Keratinocyte (primary cell): Measurements from ENCODE around the gene CCDC61. TPM values are rescaled to one million over a fixed set of nuclear protein-coding genes. Genes with fewer than 3 reads are reported as not detected.

ENCODE experiments used
- DNase-seq: peaks from one replicate; pipeline ENCODE4 v3.0.0-alpha.2; 2011; ENCODE audit warnings: low read depth, missing footprints, low spot score
- FAIRE-seq: peaks from 2 replicates; lab custom pipeline; 2011; peaks lifted over from hg19 to GRCh38; lab: Jason Lieb, UNC
- H2AFZ ChIP-seq: 2 replicates; pipeline ENCODE4 v1.6.0; 2012; ENCODE audit warnings: low read length, control low read depth, inconsistent platforms; ENCODE audit not compliant: control insufficient read depth
- H3K27ac ChIP-seq: 2 replicates; pipeline ENCODE4 v1.5.1; 2011; ENCODE audit warnings: low read length; ENCODE audit not compliant: control insufficient read depth, insufficient read depth
- H3K27me3 ChIP-seq: 3 replicates; pipeline ENCODE4 v1.6.0; 2011; ENCODE audit warnings: low read length; ENCODE audit not compliant: control insufficient read depth, insufficient read depth; ENCODE audit errors: extremely low read depth
- H3K36me3 ChIP-seq, 2 experiments: 2 replicates in 1 of 2; 3 replicates in 1 of 2; pipeline ENCODE4 v1.5.1; 2011; ENCODE audit warnings: low read length in 2 of 2, mild to moderate bottlenecking in 1 of 2; ENCODE audit not compliant: control insufficient read depth in 2 of 2, insufficient read depth in 2 of 2; ENCODE audit errors: extremely low read depth in 1 of 2
- H3K4me1 ChIP-seq: 3 replicates; pipeline ENCODE4 v1.5.1; 2011; ENCODE audit warnings: low read length; ENCODE audit not compliant: control insufficient read depth, insufficient read depth; ENCODE audit errors: extremely low read depth
- H3K4me2 ChIP-seq: 3 replicates; pipeline ENCODE4 v1.6.0; 2011; ENCODE audit warnings: low read depth, low read length; ENCODE audit not compliant: control insufficient read depth, insufficient read depth; ENCODE audit errors: extremely low read depth
- H3K4me3 ChIP-seq, 3 experiments: fragments of 200-600 bp in 1 of 3; sonication (generic) in 1 of 3; 2 replicates in 2 of 3; 3 replicates in 1 of 3; pipeline ENCODE4 v1.5.1; 2011 to 2016; ENCODE audit warnings: low read length in 3 of 3, mild to moderate bottlenecking in 3 of 3, control low read depth in 2 of 3, inconsistent platforms in 1 of 3, low read depth in 1 of 3, mixed read lengths in 1 of 3, mixed run types in 1 of 3, moderate library complexity in 1 of 3; ENCODE audit not compliant: control insufficient read depth in 2 of 3, insufficient read depth in 2 of 3; ENCODE audit errors: extremely low read depth in 1 of 3
- H3K79me2 ChIP-seq: 2 replicates; pipeline ENCODE4 v1.6.0; 2012; ENCODE audit warnings: low read length; ENCODE audit not compliant: control insufficient read depth, insufficient read depth
- H3K9ac ChIP-seq: 3 replicates; pipeline ENCODE4 v1.6.0; 2011; ENCODE audit warnings: low read length; ENCODE audit not compliant: control insufficient read depth, insufficient read depth; ENCODE audit errors: extremely low read depth
- H3K9me1 ChIP-seq: 3 replicates; pipeline ENCODE4 v1.6.0; 2011; ENCODE audit warnings: low read length; ENCODE audit not compliant: control insufficient read depth, insufficient read depth; ENCODE audit errors: extremely low read depth
- H3K9me3 ChIP-seq: 2 replicates; pipeline ENCODE4 v1.5.1; 2012; ENCODE audit warnings: low read depth, low read length; ENCODE audit not compliant: control insufficient read depth
- H4K20me1 ChIP-seq: 3 replicates; pipeline ENCODE4 v1.6.0; 2011; ENCODE audit warnings: low read length; ENCODE audit not compliant: control insufficient read depth, insufficient read depth; ENCODE audit errors: extremely low read depth
- EZH2 ChIP-seq: IDR thresholded peaks from one replicate; pipeline ENCODE4 v1.6.1; 2012; ENCODE audit warnings: inconsistent platforms, mild to moderate bottlenecking, low read length, moderate library complexity
- dilution Hi-C: fragments of 300-500 bp; cut with MboI; formaldehyde crosslinking; loops from one replicate; pipeline ENCODE4 v1.7.0; 2020; ENCODE audit warnings: low sequenced_read_pairs; ENCODE audit not compliant: extremely low pct_ligation_motif_present
- polyA plus RNA-seq, 5 experiments: library from polyadenylated mRNA; depleted of rRNA in 3 of 5; stranded (reverse) in 3 of 5; stranded (forward) in 1 of 5; unstranded in 1 of 5; fragments of >200 nt; gene quantifications; 1 replicate in 1 of 5; 2 replicates in 3 of 5; 3 replicates in 1 of 5; pipeline versions ENCODE4 v1.2.1 to v1.2.3, GENCODE V29; 2011 to 2012; ENCODE audit warnings: missing spikeins in 2 of 5, low read depth in 1 of 5, low replicate concordance in 1 of 5
- TF ChIP-seq, protein P1 (sequence below), 3 experiments: IDR thresholded peaks in 1 of 3; conservative IDR thresholded peaks in 1 of 3; optimal IDR thresholded peaks in 1 of 3; 2 replicates in 2 of 3; 3 replicates in 1 of 3; pipeline versions ENCODE3 to v1.5.1; 2011; ENCODE audit warnings: low read length in 3 of 3, mild to moderate bottlenecking in 3 of 3, moderate library complexity in 2 of 3, control low read depth in 1 of 3, inconsistent platforms in 1 of 3; ENCODE audit not compliant: insufficient read depth in 2 of 3; ENCODE audit errors: extremely low read depth in 1 of 3

The CCDC61 gene
- polyA plus RNA-seq, 1 donor (not counting 4 experiments of a cell fraction or from before 2014, with no cell fraction given): 5.8 TPM

DNA sequence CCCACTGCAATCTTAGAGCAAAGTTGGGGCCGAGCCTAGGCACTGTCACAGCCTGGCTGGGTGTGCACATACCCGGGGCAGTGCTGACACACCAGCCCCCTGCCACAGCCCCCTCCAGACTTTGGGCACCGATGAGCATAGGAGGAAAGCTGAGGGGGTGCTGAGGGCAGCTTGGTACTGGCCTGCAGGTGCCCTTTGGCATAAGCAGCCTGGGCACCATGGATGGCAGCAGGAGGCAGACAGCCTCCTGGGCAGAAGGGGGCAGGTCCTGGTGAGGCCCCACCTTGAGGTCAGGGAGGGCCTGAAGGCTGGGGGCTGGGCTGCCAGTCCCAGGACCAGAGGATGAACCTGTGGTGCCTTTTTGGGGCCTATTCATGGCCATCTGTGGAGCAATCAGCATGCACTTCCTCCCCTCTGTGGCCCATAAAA lies 37.3 kb downstream of the CCDC61 start:
- Histone ChIP-seq H3K9ac (no peak overlapping the region), H3K4me1 (no peaks in the 10 kb centered on the region), H3K27me3 (peaks cover 39% of the 10 kb centered on the region), H3K4me2 (no peak overlapping the region), H2AFZ (no peak overlapping the region), H4K20me1 (peaks cover 3% of the 10 kb centered on the region), H3K79me2 (no peaks in the 10 kb centered on the region), H3K9me3 (peaks cover 3% of the 10 kb centered on the region), H3K4me3 (no peak overlapping the region), H3K27ac (no peak overlapping the region), H3K36me3 (peaks cover 0 to 1% of the 10 kb centered on the region in 2 experiments), H3K9me1 (no peaks in the 10 kb centered on the region)
- dilution Hi-C loops: no loop called here
- TF ChIP-seq, protein P1, sequence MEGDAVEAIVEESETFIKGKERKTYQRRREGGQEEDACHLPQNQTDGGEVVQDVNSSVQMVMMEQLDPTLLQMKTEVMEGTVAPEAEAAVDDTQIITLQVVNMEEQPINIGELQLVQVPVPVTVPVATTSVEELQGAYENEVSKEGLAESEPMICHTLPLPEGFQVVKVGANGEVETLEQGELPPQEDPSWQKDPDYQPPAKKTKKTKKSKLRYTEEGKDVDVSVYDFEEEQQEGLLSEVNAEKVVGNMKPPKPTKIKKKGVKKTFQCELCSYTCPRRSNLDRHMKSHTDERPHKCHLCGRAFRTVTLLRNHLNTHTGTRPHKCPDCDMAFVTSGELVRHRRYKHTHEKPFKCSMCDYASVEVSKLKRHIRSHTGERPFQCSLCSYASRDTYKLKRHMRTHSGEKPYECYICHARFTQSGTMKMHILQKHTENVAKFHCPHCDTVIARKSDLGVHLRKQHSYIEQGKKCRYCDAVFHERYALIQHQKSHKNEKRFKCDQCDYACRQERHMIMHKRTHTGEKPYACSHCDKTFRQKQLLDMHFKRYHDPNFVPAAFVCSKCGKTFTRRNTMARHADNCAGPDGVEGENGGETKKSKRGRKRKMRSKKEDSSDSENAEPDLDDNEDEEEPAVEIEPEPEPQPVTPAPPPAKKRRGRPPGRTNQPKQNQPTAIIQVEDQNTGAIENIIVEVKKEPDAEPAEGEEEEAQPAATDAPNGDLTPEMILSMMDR (optimal IDR thresholded peaks at IDR 0.05 in 1 of 3, IDR thresholded peaks at IDR 0.05 in 1 of 3, conservative IDR thresholded peaks at IDR 0.05 in 1 of 3; ENCODE audit: extremely low read depth in 1 of 3, insufficient read depth in 2 of 3, low read length in 3 of 3): no peak
- no peak for TF ChIP-seq EZH2
- FAIRE-seq: no peak
- no peak for DNase-seq

DNA sequence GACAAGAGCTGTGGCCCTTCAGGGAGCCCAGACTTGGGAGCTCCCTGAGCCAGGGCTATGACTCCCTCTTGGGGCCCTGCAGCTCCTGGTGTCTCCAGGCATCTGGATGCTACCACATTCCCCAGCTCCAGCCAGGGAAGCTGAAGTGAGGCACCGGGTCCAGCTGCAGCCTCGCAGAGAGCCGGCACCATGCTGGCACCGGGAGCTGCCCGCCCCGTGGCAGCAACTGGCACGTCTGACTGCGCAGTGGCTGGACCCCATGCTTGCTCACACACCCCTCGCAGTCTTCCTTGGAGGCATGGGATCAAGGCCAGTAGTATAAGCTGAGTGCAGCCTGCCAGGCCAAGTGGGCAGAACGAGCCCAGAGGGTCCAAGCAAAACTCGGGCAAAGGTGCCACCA lies 38.1 kb downstream of the CCDC61 start:
- H3K27ac ChIP-seq: no peak overlapping the region
- H3K4me2 ChIP-seq: no peak overlapping the region
- H3K4me1 ChIP-seq: no peaks in the 10 kb centered on the region
- FAIRE-seq (no peak), DNase-seq (no peak)
- H4K20me1 ChIP-seq: peaks cover 3% of the 10 kb centered on the region
- no peaks in the 10 kb centered on the region for H3K9me1 ChIP-seq
- dilution Hi-C loops: no loop called here
- TF ChIP-seq EZH2: no peak
- TF ChIP-seq, protein P1 (optimal IDR thresholded peaks at IDR 0.05 in 1 of 3, IDR thresholded peaks at IDR 0.05 in 1 of 3, conservative IDR thresholded peaks at IDR 0.05 in 1 of 3; ENCODE audit: extremely low read depth in 1 of 3, insufficient read depth in 2 of 3, low read length in 3 of 3): no peak
- H2AFZ ChIP-seq: no peak overlapping the region
- H3K9me3 ChIP-seq: peaks cover 3% of the 10 kb centered on the region
- peaks cover 40% of the 10 kb centered on the region for H3K27me3 ChIP-seq
- H3K4me3 ChIP-seq: no peak overlapping the region
- H3K36me3 ChIP-seq: peaks cover 0 to 1% of the 10 kb centered on the region in 2 experiments
- H3K79me2 ChIP-seq: no peaks in the 10 kb centered on the region
- H3K9ac ChIP-seq: no peak overlapping the region
